Measurements from ENCODE around the gene MAP7D1. TPM values are rescaled to one million over a fixed set of nuclear protein-coding genes. Genes with fewer than 3 reads are reported as not detected.

The MAP7D1 gene
- total and polyA plus RNA-seq, 10 of the 15 experiments (the other 5 are each of a cell fraction or from before 2014, with no cell fraction given): 4.4 to 97.6 (median 24.2) TPM

DNA sequence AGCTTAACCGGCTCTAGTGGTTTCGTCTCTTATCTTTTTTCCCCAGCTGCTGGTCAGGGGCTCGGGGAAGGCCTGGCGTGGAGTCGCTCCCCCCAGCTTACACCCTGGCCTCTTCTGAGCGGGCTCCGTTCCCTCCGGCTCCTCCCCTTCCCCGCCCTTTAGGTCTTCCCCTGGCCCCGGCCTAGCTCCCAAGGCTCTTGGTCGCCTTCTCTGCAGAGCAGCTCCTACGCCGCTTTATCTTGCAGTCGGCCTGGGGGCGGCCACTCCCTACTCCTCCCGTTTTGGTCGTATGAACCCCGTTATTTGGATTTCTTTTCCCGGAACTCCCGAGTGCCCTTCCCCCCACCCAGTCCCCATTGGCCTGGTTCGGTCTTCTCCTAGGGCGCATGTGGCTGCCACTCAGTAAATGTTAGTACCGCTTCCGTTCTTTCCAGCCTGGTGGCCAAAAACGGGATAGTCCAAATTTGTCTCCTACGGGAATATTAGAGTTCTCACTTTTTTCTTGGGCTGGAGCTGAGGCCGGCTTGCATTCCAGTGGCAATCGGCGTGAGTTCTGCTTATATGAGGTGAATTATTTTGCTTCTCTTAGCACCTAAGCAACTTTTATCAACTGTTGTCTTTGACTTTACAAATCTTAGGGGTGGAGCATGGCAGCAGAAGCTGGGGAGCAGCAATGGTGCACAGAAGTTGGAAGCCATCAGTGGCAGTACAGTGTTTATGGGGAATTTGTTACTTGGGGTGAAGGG, 68.8 kb downstream of the MAP7D1 start (continued):
- TF ChIP-seq, protein P1, sequence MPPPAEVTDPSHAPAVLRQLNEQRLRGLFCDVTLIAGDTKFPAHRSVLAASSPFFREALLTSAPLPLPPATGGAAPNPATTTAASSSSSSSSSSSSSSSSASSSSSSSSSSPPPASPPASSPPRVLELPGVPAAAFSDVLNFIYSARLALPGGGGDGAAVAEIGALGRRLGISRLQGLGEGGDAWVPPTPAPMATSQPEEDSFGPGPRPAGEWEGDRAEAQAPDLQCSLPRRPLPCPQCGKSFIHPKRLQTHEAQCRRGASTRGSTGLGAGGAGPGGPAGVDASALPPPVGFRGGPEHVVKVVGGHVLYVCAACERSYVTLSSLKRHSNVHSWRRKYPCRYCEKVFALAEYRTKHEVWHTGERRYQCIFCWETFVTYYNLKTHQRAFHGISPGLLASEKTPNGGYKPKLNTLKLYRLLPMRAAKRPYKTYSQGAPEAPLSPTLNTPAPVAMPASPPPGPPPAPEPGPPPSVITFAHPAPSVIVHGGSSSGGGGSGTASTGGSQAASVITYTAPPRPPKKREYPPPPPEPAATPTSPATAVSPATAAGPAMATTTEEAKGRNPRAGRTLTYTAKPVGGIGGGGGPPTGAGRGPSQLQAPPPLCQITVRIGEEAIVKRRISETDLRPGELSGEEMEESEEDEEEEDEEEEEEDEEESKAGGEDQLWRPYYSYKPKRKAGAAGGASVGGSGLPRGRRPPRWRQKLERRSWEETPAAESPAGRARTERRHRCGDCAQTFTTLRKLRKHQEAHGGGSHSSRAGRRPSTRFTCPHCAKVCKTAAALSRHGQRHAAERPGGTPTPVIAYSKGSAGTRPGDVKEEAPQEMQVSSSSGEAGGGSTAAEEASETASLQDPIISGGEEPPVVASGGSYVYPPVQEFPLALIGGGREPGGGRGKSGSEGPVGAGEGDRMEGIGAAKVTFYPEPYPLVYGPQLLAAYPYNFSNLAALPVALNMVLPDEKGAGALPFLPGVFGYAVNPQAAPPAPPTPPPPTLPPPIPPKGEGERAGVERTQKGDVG (CRISPR knock-in tag; IDR thresholded peaks at IDR 0.05): no peak
- TF ChIP-seq PAX5 (IDR thresholded peaks at IDR 0.05; ENCODE audit: borderline replicate concordance, low read depth, low read length) (peak; percentile 4; the same call in 1 of the 2 replicates), CBX5 (IDR thresholded peaks at IDR 0.05; ENCODE audit: low read depth) (no peak), CTCF (IDR thresholded peaks at IDR 0.05 in 2 of 3, conservative IDR thresholded peaks at IDR 0.05 in 1 of 3; ENCODE audit: control insufficient read depth in 2 of 3, extremely low read depth in 1 of 3, insufficient read depth in 1 of 3, low read depth in 3 of 3, low read length in 3 of 3) (peak; percentile 4 to 40 (median 19); a peak in 2 of 6 replicates), POLR2AphosphoS2 (IDR thresholded peaks at IDR 0.05; ENCODE audit: low read depth, low read length) (no peak; the same call in none of the 2 replicates), YY1 (IDR thresholded peaks at IDR 0.05; ENCODE audit: low read depth, low read length) (no peak; the same call in 1 of the 2 replicates), CBFB (IDR thresholded peaks at IDR 0.05; ENCODE audit: low read depth) (no peak), KLF5 (IDR thresholded peaks at IDR 0.05; ENCODE audit: partially characterized antibody) (no peak), EP300 (IDR thresholded peaks at IDR 0.05; ENCODE audit: borderline replicate concordance in 1 of 2, control insufficient read depth in 1 of 2, low read depth in 2 of 2, low read length in 2 of 2) (no peak), E2F4 (IDR thresholded peaks at IDR 0.05; ENCODE audit: low read depth, low read length) (0 out of 2 replicates have a peak, but pooled peaks have one; percentile 11), FOXM1 (IDR thresholded peaks at IDR 0.05; ENCODE audit: low read depth, low read length) (no peak), ZNF24 (IDR thresholded peaks at IDR 0.05) (no peak), BHLHE40 (IDR thresholded peaks at IDR 0.05; ENCODE audit: borderline replicate concordance in 1 of 2, low read depth in 2 of 2, low read length in 1 of 2) (no peak), NKRF (conservative IDR thresholded peaks at IDR 0.05) (peak; percentile 78; the same call in 1 of the 2 replicates), STAT3 (IDR thresholded peaks at IDR 0.05; ENCODE audit: low read depth, low read length) (no peak)
- TF ChIP-seq, protein P2, sequence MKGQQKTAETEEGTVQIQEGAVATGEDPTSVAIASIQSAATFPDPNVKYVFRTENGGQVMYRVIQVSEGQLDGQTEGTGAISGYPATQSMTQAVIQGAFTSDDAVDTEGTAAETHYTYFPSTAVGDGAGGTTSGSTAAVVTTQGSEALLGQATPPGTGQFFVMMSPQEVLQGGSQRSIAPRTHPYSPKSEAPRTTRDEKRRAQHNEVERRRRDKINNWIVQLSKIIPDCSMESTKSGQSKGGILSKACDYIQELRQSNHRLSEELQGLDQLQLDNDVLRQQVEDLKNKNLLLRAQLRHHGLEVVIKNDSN (IDR thresholded peaks at IDR 0.05; ENCODE audit: borderline replicate concordance, extremely low read length, insufficient read depth, low read depth, low read length): no peak
- TF ChIP-seq, protein P3, sequence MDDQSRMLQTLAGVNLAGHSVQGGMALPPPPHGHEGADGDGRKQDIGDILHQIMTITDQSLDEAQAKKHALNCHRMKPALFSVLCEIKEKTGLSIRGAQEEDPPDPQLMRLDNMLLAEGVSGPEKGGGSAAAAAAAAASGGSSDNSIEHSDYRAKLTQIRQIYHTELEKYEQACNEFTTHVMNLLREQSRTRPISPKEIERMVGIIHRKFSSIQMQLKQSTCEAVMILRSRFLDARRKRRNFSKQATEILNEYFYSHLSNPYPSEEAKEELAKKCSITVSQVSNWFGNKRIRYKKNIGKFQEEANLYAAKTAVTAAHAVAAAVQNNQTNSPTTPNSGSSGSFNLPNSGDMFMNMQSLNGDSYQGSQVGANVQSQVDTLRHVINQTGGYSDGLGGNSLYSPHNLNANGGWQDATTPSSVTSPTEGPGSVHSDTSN (IDR thresholded peaks at IDR 0.05; ENCODE audit: insufficient replicate concordance, low read depth, low read length): peak; percentile 73
